ENCODE results near the gene INTS1. TPM values are rescaled to one million over a fixed set of nuclear protein-coding genes. Genes with fewer than 3 reads are reported as not detected.
A peak's percentile ranks its signal among the peaks of the same experiment; 100 is the strongest.

INTS1 gene
- total and polyA plus RNA-seq, 2 donors (not counting 1 experiment from before 2014, with no cell fraction given), result 128 to 160 TPM

GRCh38 chr7:1457059-1457948 lies 46.9 kb downstream of the INTS1 start:
- Histone ChIP-seq H3K9ac (ENCODE audit: low read length) (no peak overlapping the region), H3K4me1 (ENCODE audit: control insufficient read depth in 2 of 2, insufficient read depth in 2 of 2, low read length in 2 of 2) (peaks cover 18 to 26% of the 10 kb centered on the region in 2 donors), H3K4me2 (replicated peaks; ENCODE audit: low read depth, low read length, poor library complexity, severe bottlenecking) (peak overlapping the region; percentile 100), H3K4me3 (ENCODE audit: control extremely low read depth in 1 of 5, extremely low read depth in 1 of 5, insufficient read depth in 1 of 5, low read depth in 2 of 5, low read length in 4 of 5) (no peak overlapping the region), H3K27me3 (replicated peaks in 1 of 4; ENCODE audit: control extremely low read depth in 1 of 4, control insufficient read depth in 3 of 4, insufficient read depth in 4 of 4, low read length in 3 of 4) (no peaks in the 10 kb centered on the region), H3K27ac (ENCODE audit: low read length in 2 of 2) (no peak overlapping the region), H3K36me3 (replicated peaks in 1 of 2; ENCODE audit: control extremely low read depth in 1 of 2, control insufficient read depth in 1 of 2, extremely low read depth in 1 of 2, insufficient read depth in 2 of 2, low read length in 1 of 2) (no peaks in the 10 kb centered on the region), H4K20me1 (ENCODE audit: control insufficient read depth, insufficient read depth, low read length, poor library complexity, severe bottlenecking) (no peaks in the 10 kb centered on the region), H2AFZ (ENCODE audit: insufficient read depth, low read depth, low read length, poor library complexity, severe bottlenecking) (no peak overlapping the region), H3K79me2 (ENCODE audit: control insufficient read depth, insufficient read depth, low read length) (no peaks in the 10 kb centered on the region), H3K9me3 (ENCODE audit: control extremely low read depth in 1 of 3, control insufficient read depth in 2 of 3, insufficient read depth in 1 of 3, low read length in 2 of 3) (peaks cover 0 to 6% (median 0%) of the 10 kb centered on the region in 3 donors)
- DNase-seq, result no peak
- intact Hi-C loops (cut with micrococcal nuclease), result no loop called here
- Mint-ChIP-seq H3K4me3 (peak overlapping the region; percentile 49), H3K4me1 (peaks cover 20% of the 10 kb centered on the region), H3K27ac (no peak overlapping the region), H3K9me3 (ENCODE audit: insufficient read depth) (no peaks in the 10 kb centered on the region), H3K27me3 (no peaks in the 10 kb centered on the region)
- POLR2A ChIA-PET, result interaction anchor here (0.6 kb wide), 1 partner anchor 29 kb away, joined by 3 read pairs; no protein-coding TSS in a partner anchor
- TF ChIP-seq EZH2 (IDR thresholded peaks at IDR 0.05; ENCODE audit: borderline replicate concordance, insufficient read depth, low read depth, low read length, poor library complexity, severe bottlenecking) (no peak), CTCF (IDR thresholded peaks at IDR 0.05) (no peak)
- ATAC-seq (ENCODE audit: low read depth), result no peak
- CTCF ChIA-PET, result no interaction called here
- 71% methylated on average over 18 of the region's 18 CpGs for WGBS (ENCODE audit: insufficient coverage)

- Mint-ChIP-seq H3K27ac (peak overlapping the region; percentile 15), H3K4me3 (no peak overlapping the region), H3K27me3 (no peaks in the 10 kb centered on the region), H3K4me1 (peaks cover 15% of the 10 kb centered on the region), H3K9me3 (ENCODE audit: insufficient read depth) (no peaks in the 10 kb centered on the region)
- Histone ChIP-seq H3K27me3 (replicated peaks in 1 of 4; ENCODE audit: control extremely low read depth in 1 of 4, control insufficient read depth in 3 of 4, insufficient read depth in 4 of 4, low read length in 3 of 4) (no peaks in the 10 kb centered on the region), H3K27ac (ENCODE audit: low read length in 2 of 2) (no peak overlapping the region), H4K20me1 (ENCODE audit: control insufficient read depth, insufficient read depth, low read length, poor library complexity, severe bottlenecking) (no peaks in the 10 kb centered on the region), H3K4me3 (ENCODE audit: control extremely low read depth in 1 of 5, extremely low read depth in 1 of 5, insufficient read depth in 1 of 5, low read depth in 2 of 5, low read length in 4 of 5) (no peak overlapping the region), H2AFZ (ENCODE audit: insufficient read depth, low read depth, low read length, poor library complexity, severe bottlenecking) (no peak overlapping the region), H3K9ac (ENCODE audit: low read length) (no peak overlapping the region), H3K79me2 (ENCODE audit: control insufficient read depth, insufficient read depth, low read length) (no peaks in the 10 kb centered on the region), H3K36me3 (replicated peaks in 1 of 2; ENCODE audit: control extremely low read depth in 1 of 2, control insufficient read depth in 1 of 2, extremely low read depth in 1 of 2, insufficient read depth in 2 of 2, low read length in 1 of 2) (no peaks in the 10 kb centered on the region), H3K9me3 (ENCODE audit: control extremely low read depth in 1 of 3, control insufficient read depth in 2 of 3, insufficient read depth in 1 of 3, low read length in 2 of 3) (peaks cover 0 to 6% (median 0%) of the 10 kb centered on the region in 3 donors), H3K4me1 (ENCODE audit: control insufficient read depth in 2 of 2, insufficient read depth in 2 of 2, low read length in 2 of 2) (peaks cover 18 to 26% of the 10 kb centered on the region in 2 donors), H3K4me2 (replicated peaks; ENCODE audit: low read depth, low read length, poor library complexity, severe bottlenecking) (no peak overlapping the region)
- intact Hi-C loops (cut with micrococcal nuclease), result no loop called here
- CTCF ChIA-PET, result no interaction called here
- POLR2A ChIA-PET, result no interaction called here
- DNase-seq (no peak), ATAC-seq (ENCODE audit: low read depth) (no peak)
- TF ChIP-seq CTCF (IDR thresholded peaks at IDR 0.05), result no peak
- no peak for TF ChIP-seq EZH2 (IDR thresholded peaks at IDR 0.05; ENCODE audit: borderline replicate concordance, insufficient read depth, low read depth, low read length, poor library complexity, severe bottlenecking)
- 100% methylated on average over 5 of the region's 13 CpGs for WGBS (ENCODE audit: insufficient coverage)
These were observed 48.2 kb downstream of the INTS1 start for GRCh38 chr7:1455955-1456354.

All from B cell (primary cell).